T-helper 1 cell (primary cell): ENCODE data around the gene MAN2A1.

Source experiments
- DNase-seq, 5 donors: peaks; one replicate each; pipeline ENCODE4 v3.0.0-alpha.2; 2012 to 2020

MAN2A1 gene

DNA sequence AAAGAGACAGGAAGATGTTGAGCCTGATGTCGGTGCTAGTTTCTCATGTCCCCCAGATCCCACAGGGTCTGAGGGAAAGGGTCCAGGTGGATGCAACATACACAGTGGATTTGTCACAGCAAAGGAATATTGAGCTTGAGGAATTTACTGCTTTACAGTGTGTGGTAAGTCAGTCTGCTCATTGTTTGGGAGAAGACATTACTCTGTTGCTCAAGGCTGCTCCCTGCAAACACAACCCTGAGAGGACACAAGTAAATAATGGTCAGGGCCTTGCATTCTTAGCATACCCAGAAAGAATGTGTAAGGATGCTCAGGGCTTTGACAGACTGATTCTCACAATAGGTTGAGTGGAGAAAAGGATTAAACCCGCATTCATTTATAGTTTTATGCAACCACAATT is 7.3 kb upstream of the MAN2A1 start:
- DNase-seq: no peak

- DNase-seq: no peak
Observed at GRCh38 chr5:109685916-109686315, 3.8 kb upstream of the MAN2A1 start.

GRCh38 chr5:109688630-109688969 is 1.1 kb upstream of the MAN2A1 start:
- peak in 2 of 5 donors; percentile 11 to 28 for DNase-seq

DNA sequence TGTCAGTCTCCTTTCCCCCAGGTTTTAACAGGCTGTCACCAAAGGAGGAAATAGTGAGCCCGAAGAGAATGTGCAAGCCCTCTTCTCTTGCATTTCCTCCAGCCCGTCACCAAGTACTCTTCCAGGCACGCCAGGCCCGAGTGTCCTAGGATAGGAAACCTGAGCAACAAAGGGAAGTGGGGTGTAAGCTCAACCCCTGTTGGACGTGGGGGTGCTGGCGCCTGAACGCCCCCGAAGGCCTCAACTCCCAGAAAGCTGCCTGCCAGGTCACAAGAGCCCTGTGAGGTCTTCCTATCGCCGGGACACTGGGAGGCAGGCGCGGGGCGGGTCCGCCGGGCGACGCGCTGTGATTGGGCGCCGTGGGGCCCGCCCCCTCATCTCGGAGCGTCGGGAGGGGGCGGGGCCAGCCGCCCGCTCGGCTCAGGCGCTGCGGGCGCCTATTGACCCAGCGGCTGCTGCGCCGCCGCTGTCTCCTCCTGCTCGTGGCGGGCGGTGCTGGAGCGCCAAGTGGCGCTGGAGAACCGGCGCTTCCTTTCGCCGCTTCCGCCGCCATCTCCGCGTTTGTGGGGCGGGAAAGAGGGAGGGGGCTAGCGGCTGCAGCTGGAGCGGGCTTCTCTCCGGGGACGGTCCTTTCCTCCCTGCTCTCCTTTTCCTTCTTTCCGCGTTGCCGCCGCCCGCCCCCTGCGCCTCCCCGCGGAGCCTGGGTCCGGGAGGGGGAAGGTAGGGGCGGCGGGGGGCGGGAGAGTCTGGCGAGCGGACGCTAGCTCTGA is 572 bp upstream of the MAN2A1 start:
- peak; percentile 62 to 91 (median 69) for DNase-seq

- peak; percentile 18 to 53 (median 31) for DNase-seq
Observed at GRCh38 chr5:109690242-109690974, 681 bp downstream of the MAN2A1 start.

DNA sequence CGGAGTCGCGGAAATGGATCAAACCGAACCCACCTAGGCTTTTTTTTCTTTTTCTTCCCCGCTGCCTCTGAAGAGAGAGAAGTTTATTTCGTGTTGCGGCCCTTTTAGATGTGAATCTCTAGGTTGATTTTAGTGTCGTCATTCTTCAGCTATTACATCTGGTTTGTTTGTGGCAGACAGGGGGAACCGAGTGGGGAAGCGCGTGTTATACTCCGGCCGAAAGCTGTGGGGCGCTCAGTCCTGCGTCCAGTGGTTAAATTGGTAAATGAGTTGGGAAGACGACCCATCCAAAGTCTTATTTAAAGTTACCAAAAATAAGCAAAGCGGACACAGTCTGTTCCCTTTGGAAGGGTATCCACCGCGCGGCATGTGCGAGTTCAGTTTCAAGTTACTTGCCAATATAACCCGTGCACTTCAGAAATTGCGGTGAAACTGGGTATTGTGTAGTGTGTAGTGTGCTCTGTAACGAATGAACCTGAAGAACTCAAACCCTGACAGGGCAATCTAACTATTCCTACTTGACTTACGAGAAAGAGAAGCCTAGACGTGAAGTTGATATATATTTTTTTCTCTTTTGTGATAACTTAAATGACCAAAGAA is 1.3 kb downstream of the MAN2A1 start:
- DNase-seq: peak; percentile 20 to 61 (median 36)

DNA sequence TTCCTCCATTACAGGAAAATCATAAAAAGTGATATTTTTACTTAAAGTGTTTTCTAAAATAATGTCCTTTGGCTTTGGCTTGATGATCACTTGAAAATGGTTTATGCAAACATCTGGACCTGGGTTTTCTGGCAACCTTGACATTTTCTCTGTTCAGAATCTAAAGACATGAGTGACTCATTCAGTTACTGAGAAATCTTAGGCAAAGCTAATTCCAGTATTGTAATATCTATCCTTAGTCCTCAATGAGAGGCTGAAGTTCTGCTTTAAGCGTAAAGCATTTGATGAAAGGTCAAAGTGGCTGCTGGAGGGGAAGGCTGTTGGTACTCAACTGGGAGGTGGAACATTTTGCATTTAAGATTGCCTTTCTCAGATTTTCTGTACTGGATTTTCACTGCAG is 2.3 kb downstream of the MAN2A1 start:
- DNase-seq: peak in 1 of 5 donors; percentile 21

DNA sequence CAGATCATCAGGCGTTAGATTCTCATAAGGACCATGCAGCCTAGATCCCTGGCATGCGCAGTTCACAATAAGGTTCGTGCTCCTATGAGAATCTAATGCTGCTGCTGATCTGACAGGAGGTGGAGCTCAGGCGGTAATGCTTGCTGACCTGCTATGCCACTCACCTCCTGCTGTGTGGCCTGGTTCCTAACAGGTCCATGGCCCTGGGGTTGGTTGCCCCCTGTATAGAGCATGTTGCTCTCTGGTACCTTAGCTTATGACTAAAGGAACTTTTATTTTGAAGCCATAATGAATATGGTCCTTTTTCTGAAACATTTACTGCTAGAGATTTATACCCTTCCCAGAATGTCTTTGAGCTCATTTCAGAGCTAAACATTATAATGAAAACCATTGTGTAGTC is 3.1 kb downstream of the MAN2A1 start:
- peak in 1 of 5 donors; percentile 6 for DNase-seq

GRCh38 chr5:109693535-109694400 is 4.0 kb downstream of the MAN2A1 start:
- DNase-seq: no peak

- no peak for DNase-seq
Observed at GRCh38 chr5:109694451-109694891, 4.7 kb downstream of the MAN2A1 start.

DNA sequence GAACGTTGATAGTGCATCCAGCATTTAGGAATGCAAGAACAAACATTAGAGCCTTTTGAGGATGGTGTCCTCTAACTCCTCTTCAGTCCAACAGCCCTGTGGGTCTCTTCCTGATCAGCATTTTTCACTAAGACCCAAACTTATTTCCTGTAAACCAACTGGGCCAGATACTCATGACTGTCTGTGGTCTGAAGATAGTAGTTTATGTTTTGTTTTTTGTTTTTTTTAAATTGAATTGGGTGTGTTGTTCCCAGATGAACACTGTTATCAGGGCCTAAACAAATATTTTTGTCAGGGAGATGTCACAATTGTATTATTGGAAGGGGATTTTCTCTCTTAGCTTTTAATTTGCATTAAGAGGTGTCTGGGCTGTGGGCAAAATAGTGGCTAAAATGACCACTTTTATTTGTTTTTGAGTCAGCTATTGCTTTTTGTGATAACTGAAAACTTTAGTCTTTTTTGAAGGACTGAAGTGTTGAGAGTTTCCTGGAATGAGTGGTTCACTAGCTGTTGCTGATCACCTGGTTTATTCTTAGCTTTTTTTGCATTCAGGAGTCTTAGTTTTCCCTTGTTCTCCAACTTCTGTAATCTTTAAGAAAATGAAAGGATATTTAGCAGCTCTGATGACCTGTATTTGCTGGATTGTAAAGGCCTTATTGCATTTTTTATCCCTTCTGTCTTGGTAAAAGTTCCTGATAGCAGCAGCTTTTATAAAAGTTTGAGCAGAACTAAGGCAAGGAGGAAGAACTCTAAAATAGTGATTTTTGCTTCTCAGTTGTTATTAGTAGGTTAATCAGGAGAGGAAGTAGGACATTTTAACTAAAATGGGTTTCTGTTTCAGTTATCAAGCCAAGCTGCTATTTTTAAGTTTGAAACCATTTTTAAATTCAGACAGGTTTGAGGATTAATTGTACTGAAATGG is 5.5 kb downstream of the MAN2A1 start:
- peak in 1 of 5 donors; percentile 37 for DNase-seq

DNA sequence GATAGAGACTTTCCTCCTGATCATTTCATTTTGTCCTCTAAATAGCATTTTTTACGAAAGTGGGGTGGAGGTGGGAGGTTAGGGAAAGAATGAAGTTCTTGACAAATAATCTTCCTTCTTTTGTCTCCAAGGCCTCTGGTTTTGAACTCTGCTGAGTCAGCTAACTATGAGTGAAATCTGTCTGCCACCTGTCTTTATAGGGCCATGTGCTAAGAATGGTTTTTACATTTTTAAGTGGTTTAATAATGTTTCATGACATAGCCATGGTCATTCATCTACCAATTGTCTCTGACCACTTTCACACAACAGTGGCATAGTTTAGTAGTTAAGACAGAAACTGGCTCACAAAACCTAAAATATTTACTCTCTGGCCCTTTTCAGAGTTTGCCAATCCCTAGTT is 7.6 kb downstream of the MAN2A1 start:
- no peak for DNase-seq

DNA sequence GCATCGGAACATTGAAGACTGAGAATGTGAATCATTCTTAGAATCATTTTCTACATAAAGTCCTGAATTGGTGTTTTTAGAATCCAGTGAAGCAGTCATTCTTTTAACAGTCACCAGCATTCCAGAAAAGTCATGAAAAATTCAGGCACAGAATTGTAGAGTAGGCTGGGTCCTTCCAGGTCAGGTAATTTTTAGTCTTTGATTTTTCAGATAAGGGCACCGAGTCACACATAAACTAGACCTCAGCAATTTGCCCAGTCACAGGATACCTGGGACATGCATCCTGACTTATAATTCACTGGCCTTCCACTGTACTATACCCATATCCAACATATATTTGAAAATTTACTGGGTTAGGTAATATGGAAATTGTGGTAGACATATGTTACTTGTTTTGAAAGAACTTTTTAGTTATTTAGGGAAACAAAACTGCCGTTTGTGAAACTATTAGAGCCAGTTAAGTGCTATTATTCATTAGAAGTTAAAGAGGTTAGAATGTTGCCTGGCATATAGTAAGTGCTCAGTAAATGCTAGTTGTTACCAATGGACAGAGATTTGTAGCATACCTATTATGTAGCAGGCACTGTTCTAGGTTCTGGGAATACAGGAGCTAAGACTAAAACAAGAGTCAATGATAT is 10.9 kb downstream of the MAN2A1 start:
- DNase-seq: no peak

- no peak for DNase-seq
Observed at GRCh38 chr5:109701252-109701651, 11.5 kb downstream of the MAN2A1 start.

GRCh38 chr5:109701792-109702191 is 12.1 kb downstream of the MAN2A1 start:
- DNase-seq: no peak

DNA sequence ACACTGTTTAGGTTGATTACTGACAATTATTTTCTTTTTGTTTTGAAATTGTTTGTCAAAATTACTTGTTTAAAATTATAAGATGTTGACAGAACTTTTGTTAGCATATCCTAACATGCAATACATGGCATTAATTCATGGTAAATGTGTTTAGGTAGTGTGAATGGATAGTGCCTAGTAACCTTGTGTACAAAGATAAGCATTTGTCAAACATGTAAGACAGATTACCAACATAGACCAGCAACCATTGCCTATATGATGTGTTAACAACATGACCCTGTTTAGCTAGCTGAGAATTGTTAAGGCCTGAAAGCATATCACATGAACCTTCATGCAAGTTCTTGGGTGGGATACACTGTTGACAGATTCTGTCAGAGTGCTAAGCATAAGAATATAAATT is 13.4 kb downstream of the MAN2A1 start:
- no peak for DNase-seq

GRCh38 chr5:109703829-109704228 is 14.1 kb downstream of the MAN2A1 start:
- no peak for DNase-seq

DNA sequence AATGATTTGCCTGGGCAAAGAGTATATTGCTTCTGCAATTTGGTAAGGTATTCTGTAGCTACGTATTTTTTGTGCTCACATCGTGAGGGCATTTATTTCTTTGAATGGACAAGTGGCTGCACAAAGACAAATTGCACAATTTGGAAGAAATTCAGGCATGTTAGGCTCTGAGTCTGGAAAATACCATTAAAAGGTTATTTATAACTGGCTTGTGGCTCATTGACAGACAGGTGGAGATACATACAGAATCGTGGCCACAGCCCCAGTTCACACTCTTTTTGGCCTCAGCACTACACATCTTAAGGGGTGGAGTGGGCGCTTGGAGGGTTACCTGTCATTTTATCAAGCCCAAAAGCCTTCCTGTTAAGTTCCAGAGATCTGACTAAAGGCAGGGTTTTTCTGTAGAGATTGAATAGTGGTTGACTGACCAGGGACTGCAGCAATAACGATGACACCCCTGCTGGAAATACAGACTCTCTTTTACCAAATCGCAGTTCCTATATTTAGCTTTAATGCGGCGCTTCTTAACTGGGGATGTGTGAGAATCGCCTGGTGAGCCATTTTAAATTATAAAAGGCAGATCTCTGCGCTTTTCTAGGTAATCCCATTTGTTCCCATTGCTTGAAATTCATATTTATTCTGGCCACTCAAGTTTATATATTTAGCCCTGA is 14.7 kb downstream of the MAN2A1 start:
- DNase-seq: no peak

DNA sequence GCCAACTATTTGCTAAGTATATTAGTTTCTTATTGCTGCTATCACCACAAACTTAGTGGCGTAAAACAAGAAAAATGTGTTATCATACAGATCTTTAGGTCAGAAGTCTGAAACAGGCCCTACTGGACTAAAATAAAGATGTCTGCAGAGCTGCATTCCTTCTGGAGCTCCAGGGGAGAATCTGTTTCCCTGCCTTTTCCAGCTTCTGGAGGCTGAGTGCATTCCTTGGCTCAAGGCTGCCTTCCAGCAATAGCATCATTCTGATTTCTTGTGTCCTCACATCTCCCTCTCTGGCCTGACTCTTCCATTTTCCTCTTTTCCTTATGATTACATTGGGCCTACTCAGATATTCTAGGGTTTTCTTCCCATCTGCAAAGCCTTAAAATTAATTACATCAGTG is 15.9 kb downstream of the MAN2A1 start:
- no peak for DNase-seq

DNA sequence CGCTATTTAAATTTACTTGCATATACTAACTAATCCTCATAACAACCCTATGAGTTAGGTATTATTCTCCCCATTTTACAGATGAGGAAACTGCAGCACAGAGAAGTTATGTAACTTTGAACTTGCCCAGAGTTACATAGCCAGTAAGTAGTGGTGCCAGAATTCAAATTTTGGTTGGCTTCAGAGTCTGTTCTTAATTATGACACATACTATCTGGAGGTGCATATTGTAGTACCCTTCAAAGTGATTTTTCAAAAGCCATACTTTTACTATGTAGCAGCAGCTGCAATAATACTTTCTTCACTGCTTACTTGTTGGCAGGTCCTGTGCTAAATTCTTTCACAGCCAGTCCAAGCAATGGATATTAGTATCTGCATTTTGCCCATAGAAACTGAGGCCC is 16.4 kb downstream of the MAN2A1 start:
- DNase-seq: no peak

GRCh38 chr5:109707531-109707930 is 17.8 kb downstream of the MAN2A1 start:
- no peak for DNase-seq
